Measurements from ENCODE around the gene ITLN1.
"Not testable (repeated sequence)": the region's sequence is repeated elsewhere in the genome, so short reads cannot be mapped to it uniquely, and the experiment has no call there.

Gene ITLN1

GRCh38 chr1:160894368-160895135 is 9.6 kb upstream of the ITLN1 start:
- H3K36me3 Mint-ChIP-seq, H3K27me3 Mint-ChIP-seq, H3K9me3 Mint-ChIP-seq, H3K4me3 Mint-ChIP-seq, H3K27ac Mint-ChIP-seq, H3K4me1 Mint-ChIP-seq: not testable (repeated sequence)

- Mint-ChIP-seq H3K4me3 (no peak overlapping the region), H3K9me3 (no peaks in the 10 kb centered on the region), H3K36me3 (no peaks in the 10 kb centered on the region), H3K27me3 (no peaks in the 10 kb centered on the region), H3K27ac (no peak overlapping the region), H3K4me1 (no peaks in the 10 kb centered on the region)
Observed at GRCh38 chr1:160891474-160891873, 6.5 kb upstream of the ITLN1 start.

GRCh38 chr1:160888926-160889325 is 3.9 kb upstream of the ITLN1 start:
- no peaks in the 10 kb centered on the region for H3K4me1 Mint-ChIP-seq
- no peaks in the 10 kb centered on the region for H3K27me3 Mint-ChIP-seq
- no peaks in the 10 kb centered on the region for H3K36me3 Mint-ChIP-seq

GRCh38 chr1:160887071-160887470 is 2.1 kb upstream of the ITLN1 start:
- Mint-ChIP-seq H3K27me3 (no peaks in the 10 kb centered on the region), H3K4me1 (no peaks in the 10 kb centered on the region), H3K27ac (no peak overlapping the region), H3K4me3 (no peak overlapping the region), H3K36me3 (no peaks in the 10 kb centered on the region), H3K9me3 (no peaks in the 10 kb centered on the region)

More at GRCh38 chr1:160888926-160889325, 3.9 kb upstream of the ITLN1 start:
- H3K4me3 Mint-ChIP-seq, result no peak overlapping the region
- H3K27ac Mint-ChIP-seq, result no peak overlapping the region
- no peaks in the 10 kb centered on the region for H3K9me3 Mint-ChIP-seq

GRCh38 chr1:160884579-160884978 is 401 bp downstream of the ITLN1 start:
- Mint-ChIP-seq H3K4me1 (no peaks in the 10 kb centered on the region), H3K27me3 (no peaks in the 10 kb centered on the region), H3K27ac (no peak overlapping the region)

GRCh38 chr1:160883581-160884513 is 1.1 kb downstream of the ITLN1 start:
- Mint-ChIP-seq H3K4me3 (no peak overlapping the region), H3K4me1 (peaks cover 4% of the 10 kb centered on the region), H3K27ac (no peak overlapping the region), H3K36me3 (no peaks in the 10 kb centered on the region), H3K27me3 (no peaks in the 10 kb centered on the region), H3K9me3 (no peaks in the 10 kb centered on the region)

More at GRCh38 chr1:160884579-160884978, 401 bp downstream of the ITLN1 start:
- Mint-ChIP-seq H3K4me3 (no peak overlapping the region), H3K9me3 (no peaks in the 10 kb centered on the region), H3K36me3 (no peaks in the 10 kb centered on the region)

GRCh38 chr1:160882582-160882981 is 2.4 kb downstream of the ITLN1 start:
- no peaks in the 10 kb centered on the region for H3K27me3 Mint-ChIP-seq
- H3K9me3 Mint-ChIP-seq, result no peaks in the 10 kb centered on the region
- no peaks in the 10 kb centered on the region for H3K36me3 Mint-ChIP-seq
- peaks cover 5% of the 10 kb centered on the region for H3K4me1 Mint-ChIP-seq
- no peak overlapping the region for H3K4me3 Mint-ChIP-seq
- no peak overlapping the region for H3K27ac Mint-ChIP-seq

GRCh38 chr1:160881264-160881663 is 3.7 kb downstream of the ITLN1 start:
- H3K27ac Mint-ChIP-seq, H3K4me3 Mint-ChIP-seq, H3K27me3 Mint-ChIP-seq, H3K9me3 Mint-ChIP-seq, H3K36me3 Mint-ChIP-seq: not testable (repeated sequence)
- peaks cover 18% of the 10 kb centered on the region for H3K4me1 Mint-ChIP-seq

GRCh38 chr1:160880216-160880615 is 4.8 kb downstream of the ITLN1 start:
- H3K4me1 Mint-ChIP-seq, result peaks cover 22% of the 10 kb centered on the region
- H3K36me3 Mint-ChIP-seq, result no peaks in the 10 kb centered on the region
- H3K9me3 Mint-ChIP-seq, result no peaks in the 10 kb centered on the region
- no peak overlapping the region for H3K4me3 Mint-ChIP-seq
- no peak overlapping the region for H3K27ac Mint-ChIP-seq
- H3K27me3 Mint-ChIP-seq, result no peaks in the 10 kb centered on the region

GRCh38 chr1:160879056-160879455 is 5.9 kb downstream of the ITLN1 start:
- Mint-ChIP-seq H3K9me3 (no peaks in the 10 kb centered on the region), H3K27me3 (no peaks in the 10 kb centered on the region), H3K27ac (no peak overlapping the region), H3K4me3 (no peak overlapping the region), H3K4me1 (peaks cover 29% of the 10 kb centered on the region), H3K36me3 (no peaks in the 10 kb centered on the region)

- H3K4me1 Mint-ChIP-seq, result peaks cover 29% of the 10 kb centered on the region
- no peak overlapping the region for H3K4me3 Mint-ChIP-seq
- H3K27me3 Mint-ChIP-seq, result no peaks in the 10 kb centered on the region
- no peaks in the 10 kb centered on the region for H3K36me3 Mint-ChIP-seq
- peak overlapping the region; percentile 18 for H3K27ac Mint-ChIP-seq
- H3K9me3 Mint-ChIP-seq, result no peaks in the 10 kb centered on the region
Observed at GRCh38 chr1:160877221-160877620, 7.8 kb downstream of the ITLN1 start.

- H3K36me3 Mint-ChIP-seq, result no peaks in the 10 kb centered on the region
- peaks cover 29% of the 10 kb centered on the region for H3K4me1 Mint-ChIP-seq
- no peak overlapping the region for H3K27ac Mint-ChIP-seq
- no peaks in the 10 kb centered on the region for H3K9me3 Mint-ChIP-seq
- H3K27me3 Mint-ChIP-seq, result no peaks in the 10 kb centered on the region
- H3K4me3 Mint-ChIP-seq, result no peak overlapping the region
Observed at GRCh38 chr1:160876311-160876710, 8.7 kb downstream of the ITLN1 start.

- not testable (repeated sequence) for H3K27ac Mint-ChIP-seq, H3K36me3 Mint-ChIP-seq
- H3K4me1 Mint-ChIP-seq, result peaks cover 29% of the 10 kb centered on the region
Observed at GRCh38 chr1:160875591-160875990, 9.4 kb downstream of the ITLN1 start.

GRCh38 chr1:160874935-160875334 is 10.0 kb downstream of the ITLN1 start:
- Mint-ChIP-seq H3K4me3 (no peak overlapping the region), H3K27ac (peak overlapping the region; percentile 5), H3K36me3 (no peaks in the 10 kb centered on the region), H3K4me1 (peaks cover 29% of the 10 kb centered on the region), H3K9me3 (no peaks in the 10 kb centered on the region), H3K27me3 (no peaks in the 10 kb centered on the region)

More at GRCh38 chr1:160875591-160875990, 9.4 kb downstream of the ITLN1 start:
- not testable (repeated sequence) for H3K27me3 Mint-ChIP-seq, H3K4me3 Mint-ChIP-seq, H3K9me3 Mint-ChIP-seq

- no peak overlapping the region for H3K4me3 Mint-ChIP-seq
- peaks cover 12% of the 10 kb centered on the region for H3K4me1 Mint-ChIP-seq
- no peaks in the 10 kb centered on the region for H3K27me3 Mint-ChIP-seq
- no peaks in the 10 kb centered on the region for H3K9me3 Mint-ChIP-seq
- no peaks in the 10 kb centered on the region for H3K36me3 Mint-ChIP-seq
- no peak overlapping the region for H3K27ac Mint-ChIP-seq
Observed at GRCh38 chr1:160868141-160868540, 16.8 kb downstream of the ITLN1 start.

GRCh38 chr1:160867651-160868050 is 17.3 kb downstream of the ITLN1 start:
- not testable (repeated sequence) for H3K36me3 Mint-ChIP-seq, H3K4me3 Mint-ChIP-seq, H3K9me3 Mint-ChIP-seq, H3K27me3 Mint-ChIP-seq, H3K27ac Mint-ChIP-seq
- peaks cover 15% of the 10 kb centered on the region for H3K4me1 Mint-ChIP-seq

All from activated naive CD4-positive, alpha-beta T cell treated with anti-CD3 and anti-CD28 coated beads, Interleukin-2, amount 50 U/mL, for 24 hours (primary cell).